Body of pancreas (tissue), 4 donors: ENCODE results near the gene ANKRD35. TPM values are rescaled to one million over a fixed set of nuclear protein-coding genes. Genes with fewer than 3 reads are reported as not detected.

Experiments
- ATAC-seq: fragments of 150-250 bp; one replicate; pipeline ENCODE4 v1.9.1; 2016
- DNase-seq, 4 donors: peaks; one replicate each; pipeline ENCODE4 v3.0.0-alpha.2; 2019
- H3K27ac ChIP-seq, 4 donors: fragments of 200-600 bp; sonication (generic); 1 replicate in 3 of 4; 2 replicates in 1 of 4; pipeline versions ENCODE4 v1.5.1 to v1.6.1; 2016 to 2019; ENCODE audit warnings: mild to moderate bottlenecking in 1 of 4, mixed read lengths in 1 of 4, moderate library complexity in 1 of 4
- H3K27me3 ChIP-seq, 2 donors: fragments of 200-600 bp; sonication (generic); one replicate each; pipeline ENCODE4 v1.6.0; 2016; ENCODE audit warnings: mild to moderate bottlenecking in 1 of 2
- H3K36me3 ChIP-seq, 2 donors: fragments of 200-600 bp; sonication (generic); replicated peaks in 1 of 2; 2 replicates each; pipeline ENCODE4 v1.5.1; 2016; ENCODE audit warnings: low read depth in 2 of 2; ENCODE audit not compliant: insufficient read depth in 1 of 2
- H3K4me1 ChIP-seq: fragments of 200-600 bp; sonication (generic); one replicate; pipeline ENCODE4 v1.6.0; 2016
- H3K4me3 ChIP-seq, 2 donors: fragments of 200-600 bp; sonication (generic); 1 replicate in 1 of 2; 2 replicates in 1 of 2; pipeline ENCODE4 v1.5.1; 2016 to 2019
- H3K9me3 ChIP-seq, 3 donors: fragments of 200-600 bp; sonication (generic); 1 replicate in 2 of 3; 2 replicates in 1 of 3; pipeline ENCODE4 v1.5.1; 2016
- POLR2A ChIP-seq, 3 donors: fragments of 450-650 bp; IDR thresholded peaks; one replicate each; pipeline ENCODE4 v1.6.1; 2016; ENCODE audit warnings: antibody characterized with exemption in 3 of 3, mild to moderate bottlenecking in 2 of 3
- WGBS, 2 donors: methylation state at CpG; one replicate each; pipeline ENCODE4 v1.1.5; 2017; 5-methylcytosine and 5-hydroxymethylcytosine counted together
- intact Hi-C: fragments of 100-400 bp; cut with DNase I; formaldehyde crosslinking; loops from one replicate; pipeline ENCODE4 v1.15.1; 2023
- total RNA-seq, 2 donors: library from RNA; depleted of rRNA; stranded (reverse); fragments of >200 nt; gene quantifications; one replicate each; pipeline ENCODE4 v1.1.0, GENCODE V29; 2016
- TF ChIP-seq, protein P1 (sequence below), 7 experiments: fragments of 450-650 bp in 4 of 7; fragments of 200-600 bp in 3 of 7; sonication (generic) in 3 of 7; IDR thresholded peaks; one replicate each; pipeline ENCODE4 v1.5.1; 2016 to 2019; ENCODE audit warnings: antibody characterized with exemption in 7 of 7

ANKRD35 gene
- total RNA-seq, 2 donors from 2014 or later = 0.26 to 1.3 TPM

DNA sequence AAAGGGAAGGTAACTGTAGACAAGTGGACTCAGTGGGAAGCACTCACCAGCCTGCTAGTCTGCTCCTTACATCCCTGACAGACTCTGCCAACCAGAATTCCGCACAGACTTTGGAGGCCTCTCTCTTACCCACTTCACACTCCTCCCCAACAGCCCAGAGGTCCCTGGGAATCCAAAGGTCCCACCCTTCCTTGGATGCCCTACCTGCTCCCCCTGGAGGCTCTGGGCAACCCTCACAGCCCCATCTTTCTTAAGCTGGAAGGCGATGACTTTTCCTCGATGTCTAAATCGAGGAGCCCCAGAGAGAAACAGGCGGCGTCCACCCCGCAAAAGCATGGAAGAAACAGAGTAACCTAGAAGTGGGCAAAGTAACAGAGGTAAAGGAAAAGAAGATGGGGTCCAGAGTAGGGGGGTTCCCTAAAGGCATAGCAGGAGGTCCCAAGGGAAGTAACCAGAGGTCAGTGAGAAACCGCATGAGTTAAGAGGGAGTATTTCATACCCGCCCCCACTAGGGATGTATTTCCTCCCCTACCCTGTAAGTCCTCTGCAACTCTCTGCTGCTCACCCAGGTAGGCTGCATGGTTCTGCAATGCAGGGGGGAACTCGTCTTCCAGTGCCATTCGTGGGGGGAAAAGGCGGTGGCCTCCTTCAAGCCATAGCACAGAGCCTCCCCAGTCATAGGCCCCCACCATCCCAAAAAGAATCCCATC is 15.8 kb upstream of the ANKRD35 start:
- intact Hi-C loops = no loop called here
- WGBS, 2 donors = 80% methylated on average over 12 of the region's 12 CpGs
- ATAC-seq (no peak), DNase-seq (no peak)
- no peaks in the 10 kb centered on the region for H3K9me3 ChIP-seq
- TF ChIP-seq POLR2A (IDR thresholded peaks at IDR 0.05) = no peak
- TF ChIP-seq, protein P1, sequence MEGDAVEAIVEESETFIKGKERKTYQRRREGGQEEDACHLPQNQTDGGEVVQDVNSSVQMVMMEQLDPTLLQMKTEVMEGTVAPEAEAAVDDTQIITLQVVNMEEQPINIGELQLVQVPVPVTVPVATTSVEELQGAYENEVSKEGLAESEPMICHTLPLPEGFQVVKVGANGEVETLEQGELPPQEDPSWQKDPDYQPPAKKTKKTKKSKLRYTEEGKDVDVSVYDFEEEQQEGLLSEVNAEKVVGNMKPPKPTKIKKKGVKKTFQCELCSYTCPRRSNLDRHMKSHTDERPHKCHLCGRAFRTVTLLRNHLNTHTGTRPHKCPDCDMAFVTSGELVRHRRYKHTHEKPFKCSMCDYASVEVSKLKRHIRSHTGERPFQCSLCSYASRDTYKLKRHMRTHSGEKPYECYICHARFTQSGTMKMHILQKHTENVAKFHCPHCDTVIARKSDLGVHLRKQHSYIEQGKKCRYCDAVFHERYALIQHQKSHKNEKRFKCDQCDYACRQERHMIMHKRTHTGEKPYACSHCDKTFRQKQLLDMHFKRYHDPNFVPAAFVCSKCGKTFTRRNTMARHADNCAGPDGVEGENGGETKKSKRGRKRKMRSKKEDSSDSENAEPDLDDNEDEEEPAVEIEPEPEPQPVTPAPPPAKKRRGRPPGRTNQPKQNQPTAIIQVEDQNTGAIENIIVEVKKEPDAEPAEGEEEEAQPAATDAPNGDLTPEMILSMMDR (IDR thresholded peaks at IDR 0.05) = no peak
- H3K27ac ChIP-seq = no peak overlapping the region
- H3K36me3 ChIP-seq = no peaks in the 10 kb centered on the region
- no peak overlapping the region for H3K4me3 ChIP-seq
- no peaks in the 10 kb centered on the region for H3K4me1 ChIP-seq
- no peaks in the 10 kb centered on the region for H3K27me3 ChIP-seq

DNA sequence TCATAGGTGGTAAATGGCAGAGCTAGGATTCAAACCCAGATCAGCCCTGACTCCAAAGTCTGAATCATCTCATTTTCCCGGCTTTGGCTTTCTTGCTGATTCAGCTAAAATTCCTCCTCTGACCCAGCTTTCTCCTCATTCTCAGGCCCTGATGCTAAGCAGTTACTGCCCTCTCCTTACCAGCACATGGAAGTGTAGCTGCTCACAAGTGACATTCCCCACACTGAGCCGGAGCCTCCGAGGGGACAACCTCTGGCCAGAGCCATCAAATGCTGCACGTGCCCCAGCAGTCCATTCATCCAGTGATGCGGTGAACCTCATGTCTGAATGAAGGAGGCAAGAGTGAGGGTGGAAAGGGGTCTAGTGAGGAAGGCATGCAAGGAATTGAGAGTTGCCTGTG is 13.1 kb upstream of the ANKRD35 start:
- DNase-seq (no peak), ATAC-seq (no peak)
- Histone ChIP-seq H3K4me3 (no peak overlapping the region), H3K36me3 (no peaks in the 10 kb centered on the region), H3K4me1 (no peaks in the 10 kb centered on the region), H3K27me3 (no peaks in the 10 kb centered on the region), H3K27ac (no peak overlapping the region), H3K9me3 (no peaks in the 10 kb centered on the region)
- intact Hi-C loops = no loop called here
- WGBS, 2 donors = 89 to 91% methylated on average over 5 of the region's 5 CpGs
- TF ChIP-seq, protein P1 (IDR thresholded peaks at IDR 0.05) = no peak
- TF ChIP-seq POLR2A (IDR thresholded peaks at IDR 0.05) = no peak

DNA sequence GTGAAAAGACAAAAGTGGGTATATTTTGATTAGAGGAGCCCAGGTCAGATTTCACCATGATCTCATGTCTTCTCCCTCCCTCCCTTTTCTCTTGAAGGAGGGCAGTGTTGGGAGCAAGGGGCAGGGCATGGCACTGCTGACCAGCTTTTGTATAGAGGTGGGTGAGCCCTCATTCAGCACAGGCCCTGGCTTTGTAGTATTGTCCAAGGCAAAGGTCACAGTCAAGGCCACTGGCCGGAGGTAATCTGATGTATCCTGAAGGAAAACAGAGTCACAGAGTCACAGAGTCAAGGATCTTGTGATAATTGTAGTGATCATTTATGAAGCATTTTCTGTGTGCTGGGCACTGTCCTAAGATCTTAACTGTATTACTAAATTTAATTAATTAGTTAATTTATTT is 12.3 kb upstream of the ANKRD35 start:
- intact Hi-C loops = no loop called here
- H3K4me1 ChIP-seq = peaks cover 1% of the 10 kb centered on the region

DNA sequence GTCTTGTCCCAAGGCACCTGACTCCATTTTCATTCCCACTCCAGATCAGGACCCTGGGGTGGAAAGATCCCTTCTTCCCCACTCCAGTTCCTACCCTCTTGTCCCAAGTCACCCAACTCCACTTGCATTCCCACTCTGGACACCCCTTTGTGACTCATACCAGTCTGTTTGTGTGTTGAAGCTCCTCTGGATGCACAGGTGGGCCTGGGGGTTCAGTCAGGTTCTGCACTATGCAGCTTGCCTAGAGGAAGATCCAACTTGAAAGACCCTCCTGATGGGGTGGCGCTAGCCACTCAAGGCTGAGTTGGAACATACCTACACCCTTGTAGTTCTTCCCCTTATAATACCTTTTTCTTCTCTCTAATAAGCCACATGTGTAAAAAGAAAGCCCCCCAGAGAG is 9.8 kb upstream of the ANKRD35 start:
- no peak for ATAC-seq
- TF ChIP-seq, protein P1 (IDR thresholded peaks at IDR 0.05) = no peak
- TF ChIP-seq POLR2A (IDR thresholded peaks at IDR 0.05) = no peak
- no peak for DNase-seq
- Histone ChIP-seq H3K27me3 (no peaks in the 10 kb centered on the region), H3K36me3 (no peaks in the 10 kb centered on the region), H3K4me1 (peaks cover 25% of the 10 kb centered on the region), H3K4me3 (no peak overlapping the region), H3K27ac (no peak overlapping the region), H3K9me3 (no peaks in the 10 kb centered on the region)
- WGBS, 2 donors = 92 to 100% methylated on average over 1 of the region's 1 CpG
- intact Hi-C loops = no loop called here

More for the DNA sequence above, 12.3 kb upstream of the ANKRD35 start:
- Histone ChIP-seq H3K27ac (no peak overlapping the region), H3K4me3 (no peak overlapping the region), H3K36me3 (no peaks in the 10 kb centered on the region), H3K27me3 (no peaks in the 10 kb centered on the region), H3K9me3 (no peaks in the 10 kb centered on the region)
- no peak for DNase-seq
- no peak for TF ChIP-seq POLR2A (IDR thresholded peaks at IDR 0.05)
- TF ChIP-seq, protein P1 (IDR thresholded peaks at IDR 0.05) = no peak
- ATAC-seq = no peak
- 31 to 56% methylated on average over 1 of the region's 1 CpG for WGBS, 2 donors
